Liver (tissue), 9 donors: ENCODE results near the gene PLD2. TPM values are rescaled to one million over a fixed set of nuclear protein-coding genes. Genes with fewer than 3 reads are reported as not detected.

ENCODE experiments used
- DNase-seq: peaks from one replicate; pipeline ENCODE4 v3.0.0-alpha.2; 2017; ENCODE audit warnings: low spot score
- H3K27ac ChIP-seq, 2 donors: one replicate each; pipeline ENCODE4 v1.7.0; 2013; ENCODE audit warnings: inconsistent platforms in 2 of 2, low read length in 2 of 2, control low read depth in 1 of 2, low read depth in 1 of 2, mild to moderate bottlenecking in 1 of 2
- H3K27me3 ChIP-seq, 4 donors: one replicate each; pipeline versions ENCODE4 v1.6.1 to v1.7.0; 2013; ENCODE audit warnings: low read length in 3 of 4, inconsistent platforms in 1 of 4, mild to moderate bottlenecking in 1 of 4, moderate library complexity in 1 of 4; ENCODE audit not compliant: control insufficient read depth in 4 of 4, insufficient read depth in 4 of 4
- H3K36me3 ChIP-seq, 4 donors: one replicate each; pipeline versions ENCODE4 v1.6.1 to v1.7.0; 2013; ENCODE audit warnings: low read length in 3 of 4, mild to moderate bottlenecking in 3 of 4, low read depth in 1 of 4, moderate library complexity in 1 of 4; ENCODE audit not compliant: control insufficient read depth in 4 of 4, insufficient read depth in 3 of 4
- H3K4me1 ChIP-seq, 4 donors: one replicate each; pipeline versions ENCODE4 v1.6.1 to v1.7.0; 2013; ENCODE audit warnings: low read length in 3 of 4, mild to moderate bottlenecking in 3 of 4, moderate library complexity in 1 of 4; ENCODE audit not compliant: control insufficient read depth in 4 of 4, insufficient read depth in 4 of 4
- H3K4me3 ChIP-seq, 3 donors: one replicate each; pipeline versions ENCODE4 v1.6.1 to v1.7.0; 2013; ENCODE audit warnings: low read length in 3 of 3, control low read depth in 1 of 3, low read depth in 1 of 3, mild to moderate bottlenecking in 1 of 3
- H3K9ac ChIP-seq, 2 donors: one replicate each; pipeline ENCODE4 v1.7.0; 2013; ENCODE audit warnings: low read length in 2 of 2, mild to moderate bottlenecking in 2 of 2, moderate library complexity in 2 of 2, control low read depth in 1 of 2, low read depth in 1 of 2
- H3K9me3 ChIP-seq, 4 donors: one replicate each; pipeline versions ENCODE4 v1.6.1 to v1.7.0; 2013; ENCODE audit warnings: low read length in 3 of 4; ENCODE audit not compliant: control insufficient read depth in 4 of 4
- EGR1 ChIP-seq, 2 donors: IDR thresholded peaks; 2 replicates each; pipeline ENCODE4 v1.6.1; 2016 to 2018; ENCODE audit warnings: antibody characterized with exemption in 2 of 2, low read depth in 2 of 2
- FOXA1 ChIP-seq: IDR thresholded peaks from 2 replicates; pipeline ENCODE4 v1.6.1; 2016; ENCODE audit warnings: antibody characterized with exemption
- FOXA2 ChIP-seq: IDR thresholded peaks from 2 replicates; pipeline ENCODE4 v1.6.1; 2016; ENCODE audit warnings: antibody characterized with exemption
- GABPA ChIP-seq, 2 donors: IDR thresholded peaks in 1 of 2; conservative IDR thresholded peaks in 1 of 2; 2 replicates each; pipeline ENCODE4 v1.6.1; 2016; ENCODE audit warnings: antibody characterized with exemption in 2 of 2, mild to moderate bottlenecking in 1 of 2, moderate library complexity in 1 of 2
- HNF4A ChIP-seq, 2 donors: conservative IDR thresholded peaks; 2 replicates each; pipeline ENCODE4 v1.6.1; 2016; ENCODE audit warnings: antibody characterized with exemption in 2 of 2, mild to moderate bottlenecking in 2 of 2
- HNF4G ChIP-seq: IDR thresholded peaks from 2 replicates; pipeline ENCODE4 v1.6.1; 2016; ENCODE audit warnings: antibody characterized with exemption
- JUND ChIP-seq, 2 donors: IDR thresholded peaks; 2 replicates each; pipeline ENCODE4 v1.6.1; 2016; ENCODE audit warnings: antibody characterized with exemption in 2 of 2
- NR2F2 ChIP-seq: IDR thresholded peaks from 2 replicates; pipeline ENCODE4 v1.6.1; 2016; ENCODE audit warnings: antibody characterized with exemption
- RAD21 ChIP-seq, 2 donors: IDR thresholded peaks; 2 replicates each; pipeline ENCODE4 v1.6.1; 2016; ENCODE audit warnings: antibody characterized with exemption in 2 of 2, mild to moderate bottlenecking in 2 of 2
- RXRA ChIP-seq, 2 donors: IDR thresholded peaks; 2 replicates each; pipeline ENCODE4 v1.6.1; 2017 to 2018; ENCODE audit warnings: antibody characterized with exemption in 2 of 2, mild to moderate bottlenecking in 1 of 2
- SP1 ChIP-seq: IDR thresholded peaks from 2 replicates; pipeline ENCODE4 v1.6.1; 2018; ENCODE audit warnings: antibody characterized with exemption, mild to moderate bottlenecking
- TAF1 ChIP-seq: conservative IDR thresholded peaks from 2 replicates; pipeline ENCODE4 v1.6.1; 2016; ENCODE audit warnings: antibody characterized with exemption, mild to moderate bottlenecking
- YY1 ChIP-seq: IDR thresholded peaks from 2 replicates; pipeline ENCODE4 v1.6.1; 2016; ENCODE audit warnings: antibody characterized with exemption, mild to moderate bottlenecking
- WGBS: extraction: QIAGEN DNeasy Blood & Tissue Kit; methylation state at CpG from one replicate; pipeline ENCODE4 v1.1.7; 2013; 5-methylcytosine and 5-hydroxymethylcytosine counted together
- polyA plus RNA-seq, 2 donors: library from polyadenylated mRNA; stranded (reverse) in 1 of 2; unstranded in 1 of 2; fragments of 200-250 nt in 1 of 2; fragments of >200 nt in 1 of 2; fragmentation: Nextera tagmentation in 1 of 2; extraction: Ambion mirVana in 1 of 2; gene quantifications; one replicate each; pipeline versions ENCODE4 v1.2.1 to v1.2.3, GENCODE V29; 2013 to 2015
- total RNA-seq, 2 donors: library from RNA; depleted of rRNA; stranded (reverse); fragments of >200 nt; gene quantifications; one replicate each; pipeline ENCODE4 v1.2.3, GENCODE V29; 2014
- TF ChIP-seq, protein P1 (sequence below): IDR thresholded peaks from 2 replicates; pipeline ENCODE4 v1.6.1; 2016; ENCODE audit warnings: antibody characterized with exemption
- TF ChIP-seq, protein P2 (sequence below): IDR thresholded peaks from 2 replicates; pipeline ENCODE4 v1.6.1; 2016; ENCODE audit warnings: antibody characterized with exemption
- TF ChIP-seq, protein P3 (sequence below): fragments of 150-350 bp; IDR thresholded peaks from 2 replicates; pipeline ENCODE4 v1.5.1; 2017; ENCODE audit warnings: improper control_type of control experiment, low read depth, low read length; ENCODE audit not compliant: missing input control
- TF ChIP-seq, protein P4 (sequence below): IDR thresholded peaks from 2 replicates; pipeline ENCODE4 v1.6.1; 2016; ENCODE audit warnings: antibody characterized with exemption
- TF ChIP-seq, protein P5 (sequence below): IDR thresholded peaks from 2 replicates; pipeline ENCODE4 v1.6.1; 2016; ENCODE audit warnings: antibody characterized with exemption, mild to moderate bottlenecking
- donor health status: healthy.
- donor health status: healthy.
- donor health status: healthy.
- donor health status: healthy.
- donor health status: healthy.

Gene PLD2
- total and polyA plus RNA-seq, 4 donors = 3.5 to 15.8 (median 5.8) TPM

DNA sequence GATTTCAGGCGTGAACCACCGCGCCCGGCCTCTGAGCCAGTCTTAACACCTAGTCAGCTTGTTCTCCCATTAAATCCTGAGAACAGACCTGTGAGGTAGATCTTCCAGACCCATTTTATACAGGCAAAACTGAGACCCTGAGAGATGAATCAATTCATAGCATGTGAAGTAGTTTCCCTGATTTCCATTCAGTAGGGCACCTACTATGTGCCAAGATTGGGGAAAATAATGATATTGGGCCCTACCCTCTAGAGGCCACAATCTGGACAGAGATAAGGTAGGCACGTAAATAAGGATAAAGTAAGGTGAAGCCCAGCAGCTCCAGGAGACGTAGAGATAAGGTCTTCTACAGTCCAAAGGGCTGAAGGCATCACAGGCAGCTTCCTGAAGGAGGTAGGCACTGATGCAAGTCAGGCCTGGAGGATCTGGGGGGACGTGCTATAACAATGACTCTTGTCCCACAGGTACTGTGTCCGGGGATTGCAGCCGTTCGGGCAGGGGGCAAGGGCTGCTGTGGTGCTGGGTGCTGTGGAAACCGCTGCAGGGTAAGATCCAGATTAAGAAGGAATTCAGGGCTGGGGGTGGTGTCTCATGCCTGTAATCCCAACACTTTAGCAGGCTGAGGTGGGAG lies 26.5 kb upstream of the PLD2 start:
- H3K27me3 ChIP-seq = no peaks in the 10 kb centered on the region
- no peaks in the 10 kb centered on the region for H3K4me1 ChIP-seq
- H3K9me3 ChIP-seq = no peaks in the 10 kb centered on the region
- TF ChIP-seq, protein P1, sequence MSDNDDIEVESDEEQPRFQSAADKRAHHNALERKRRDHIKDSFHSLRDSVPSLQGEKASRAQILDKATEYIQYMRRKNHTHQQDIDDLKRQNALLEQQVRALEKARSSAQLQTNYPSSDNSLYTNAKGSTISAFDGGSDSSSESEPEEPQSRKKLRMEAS = no peak
- TF ChIP-seq FOXA1 (no peak), HNF4A (conservative IDR thresholded peaks at IDR 0.05) (no peak), JUND (IDR thresholded peaks at IDR 0.05) (no peak), HNF4G (no peak), YY1 (no peak), EGR1 (IDR thresholded peaks at IDR 0.05; ENCODE audit: low read depth in 2 of 2) (no peak)
- TF ChIP-seq, protein P2, sequence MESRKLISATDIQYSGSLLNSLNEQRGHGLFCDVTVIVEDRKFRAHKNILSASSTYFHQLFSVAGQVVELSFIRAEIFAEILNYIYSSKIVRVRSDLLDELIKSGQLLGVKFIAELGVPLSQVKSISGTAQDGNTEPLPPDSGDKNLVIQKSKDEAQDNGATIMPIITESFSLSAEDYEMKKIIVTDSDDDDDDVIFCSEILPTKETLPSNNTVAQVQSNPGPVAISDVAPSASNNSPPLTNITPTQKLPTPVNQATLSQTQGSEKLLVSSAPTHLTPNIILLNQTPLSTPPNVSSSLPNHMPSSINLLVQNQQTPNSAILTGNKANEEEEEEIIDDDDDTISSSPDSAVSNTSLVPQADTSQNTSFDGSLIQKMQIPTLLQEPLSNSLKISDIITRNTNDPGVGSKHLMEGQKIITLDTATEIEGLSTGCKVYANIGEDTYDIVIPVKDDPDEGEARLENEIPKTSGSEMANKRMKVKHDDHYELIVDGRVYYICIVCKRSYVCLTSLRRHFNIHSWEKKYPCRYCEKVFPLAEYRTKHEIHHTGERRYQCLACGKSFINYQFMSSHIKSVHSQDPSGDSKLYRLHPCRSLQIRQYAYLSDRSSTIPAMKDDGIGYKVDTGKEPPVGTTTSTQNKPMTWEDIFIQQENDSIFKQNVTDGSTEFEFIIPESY = no peak
- TF ChIP-seq, protein P3, sequence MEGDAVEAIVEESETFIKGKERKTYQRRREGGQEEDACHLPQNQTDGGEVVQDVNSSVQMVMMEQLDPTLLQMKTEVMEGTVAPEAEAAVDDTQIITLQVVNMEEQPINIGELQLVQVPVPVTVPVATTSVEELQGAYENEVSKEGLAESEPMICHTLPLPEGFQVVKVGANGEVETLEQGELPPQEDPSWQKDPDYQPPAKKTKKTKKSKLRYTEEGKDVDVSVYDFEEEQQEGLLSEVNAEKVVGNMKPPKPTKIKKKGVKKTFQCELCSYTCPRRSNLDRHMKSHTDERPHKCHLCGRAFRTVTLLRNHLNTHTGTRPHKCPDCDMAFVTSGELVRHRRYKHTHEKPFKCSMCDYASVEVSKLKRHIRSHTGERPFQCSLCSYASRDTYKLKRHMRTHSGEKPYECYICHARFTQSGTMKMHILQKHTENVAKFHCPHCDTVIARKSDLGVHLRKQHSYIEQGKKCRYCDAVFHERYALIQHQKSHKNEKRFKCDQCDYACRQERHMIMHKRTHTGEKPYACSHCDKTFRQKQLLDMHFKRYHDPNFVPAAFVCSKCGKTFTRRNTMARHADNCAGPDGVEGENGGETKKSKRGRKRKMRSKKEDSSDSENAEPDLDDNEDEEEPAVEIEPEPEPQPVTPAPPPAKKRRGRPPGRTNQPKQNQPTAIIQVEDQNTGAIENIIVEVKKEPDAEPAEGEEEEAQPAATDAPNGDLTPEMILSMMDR = no peak
- TF ChIP-seq, protein P4, sequence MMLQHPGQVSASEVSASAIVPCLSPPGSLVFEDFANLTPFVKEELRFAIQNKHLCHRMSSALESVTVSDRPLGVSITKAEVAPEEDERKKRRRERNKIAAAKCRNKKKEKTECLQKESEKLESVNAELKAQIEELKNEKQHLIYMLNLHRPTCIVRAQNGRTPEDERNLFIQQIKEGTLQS = no peak
- H3K27ac ChIP-seq = no peak overlapping the region
- no peak overlapping the region for H3K9ac ChIP-seq
- 84% methylated on average over 11 of the region's 11 CpGs for WGBS
- H3K36me3 ChIP-seq = peaks cover 0 to 3% (median under 1%) of the 10 kb centered on the region in 4 donors
- DNase-seq = no peak
- H3K4me3 ChIP-seq = no peak overlapping the region

DNA sequence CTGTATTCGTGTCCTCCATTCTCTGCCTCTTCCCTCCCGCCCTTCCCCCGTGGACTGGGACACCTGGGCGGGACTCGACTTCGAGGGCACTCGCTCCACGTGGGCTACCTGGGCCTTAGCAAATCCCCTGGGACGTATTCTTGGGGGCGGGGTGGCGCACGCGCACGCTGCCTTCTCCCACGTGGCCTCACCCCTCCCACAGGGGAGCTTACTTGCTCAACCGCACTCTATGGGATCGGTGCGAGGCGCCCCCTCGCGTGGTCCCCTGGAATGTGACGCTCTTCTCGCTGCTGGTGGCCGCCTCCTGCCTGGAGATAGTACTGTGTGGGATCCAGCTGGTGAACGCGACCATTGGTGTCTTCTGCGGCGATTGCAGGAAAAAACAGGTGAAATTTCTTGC lies 24.3 kb upstream of the PLD2 start:
- no peak overlapping the region for H3K9ac ChIP-seq
- H3K4me3 ChIP-seq = no peak overlapping the region
- 71% methylated on average over 28 of the region's 28 CpGs for WGBS
- H3K36me3 ChIP-seq = peaks cover 0 to 3% (median under 1%) of the 10 kb centered on the region in 4 donors
- no peaks in the 10 kb centered on the region for H3K27me3 ChIP-seq
- no peak for DNase-seq
- TF ChIP-seq HNF4G = no peak
- no peak for TF ChIP-seq HNF4A (conservative IDR thresholded peaks at IDR 0.05)
- TF ChIP-seq RAD21 (IDR thresholded peaks at IDR 0.05) = no peak
- no peak for TF ChIP-seq RXRA (IDR thresholded peaks at IDR 0.05)
- TF ChIP-seq TAF1 = no peak
- TF ChIP-seq, protein P2 = no peak
- TF ChIP-seq, protein P3 = no peak
- no peak for TF ChIP-seq NR2F2
- TF ChIP-seq, protein P5, sequence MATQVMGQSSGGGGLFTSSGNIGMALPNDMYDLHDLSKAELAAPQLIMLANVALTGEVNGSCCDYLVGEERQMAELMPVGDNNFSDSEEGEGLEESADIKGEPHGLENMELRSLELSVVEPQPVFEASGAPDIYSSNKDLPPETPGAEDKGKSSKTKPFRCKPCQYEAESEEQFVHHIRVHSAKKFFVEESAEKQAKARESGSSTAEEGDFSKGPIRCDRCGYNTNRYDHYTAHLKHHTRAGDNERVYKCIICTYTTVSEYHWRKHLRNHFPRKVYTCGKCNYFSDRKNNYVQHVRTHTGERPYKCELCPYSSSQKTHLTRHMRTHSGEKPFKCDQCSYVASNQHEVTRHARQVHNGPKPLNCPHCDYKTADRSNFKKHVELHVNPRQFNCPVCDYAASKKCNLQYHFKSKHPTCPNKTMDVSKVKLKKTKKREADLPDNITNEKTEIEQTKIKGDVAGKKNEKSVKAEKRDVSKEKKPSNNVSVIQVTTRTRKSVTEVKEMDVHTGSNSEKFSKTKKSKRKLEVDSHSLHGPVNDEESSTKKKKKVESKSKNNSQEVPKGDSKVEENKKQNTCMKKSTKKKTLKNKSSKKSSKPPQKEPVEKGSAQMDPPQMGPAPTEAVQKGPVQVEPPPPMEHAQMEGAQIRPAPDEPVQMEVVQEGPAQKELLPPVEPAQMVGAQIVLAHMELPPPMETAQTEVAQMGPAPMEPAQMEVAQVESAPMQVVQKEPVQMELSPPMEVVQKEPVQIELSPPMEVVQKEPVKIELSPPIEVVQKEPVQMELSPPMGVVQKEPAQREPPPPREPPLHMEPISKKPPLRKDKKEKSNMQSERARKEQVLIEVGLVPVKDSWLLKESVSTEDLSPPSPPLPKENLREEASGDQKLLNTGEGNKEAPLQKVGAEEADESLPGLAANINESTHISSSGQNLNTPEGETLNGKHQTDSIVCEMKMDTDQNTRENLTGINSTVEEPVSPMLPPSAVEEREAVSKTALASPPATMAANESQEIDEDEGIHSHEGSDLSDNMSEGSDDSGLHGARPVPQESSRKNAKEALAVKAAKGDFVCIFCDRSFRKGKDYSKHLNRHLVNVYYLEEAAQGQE = no peak
- TF ChIP-seq GABPA (IDR thresholded peaks at IDR 0.05 in 1 of 2, conservative IDR thresholded peaks at IDR 0.05 in 1 of 2) = no peak
- TF ChIP-seq, protein P1 = no peak
- TF ChIP-seq JUND (IDR thresholded peaks at IDR 0.05) = no peak
- TF ChIP-seq EGR1 (IDR thresholded peaks at IDR 0.05; ENCODE audit: low read depth in 2 of 2) = no peak
- no peak for TF ChIP-seq FOXA1
- TF ChIP-seq FOXA2 = no peak
- TF ChIP-seq SP1 = no peak
- TF ChIP-seq, protein P4 = no peak
- TF ChIP-seq YY1 = no peak
- no peak overlapping the region for H3K27ac ChIP-seq
- no peaks in the 10 kb centered on the region for H3K9me3 ChIP-seq
- peaks cover 0 to 11% (median 3%) of the 10 kb centered on the region in 4 donors for H3K4me1 ChIP-seq
